Keratinocyte (primary cell): ENCODE measurements around the gene ATP7B.

Experiments
- CTCF ChIP-seq, 3 experiments: IDR thresholded peaks in 1 of 3; conservative IDR thresholded peaks in 1 of 3; optimal IDR thresholded peaks in 1 of 3; 2 replicates in 2 of 3; 3 replicates in 1 of 3; pipeline versions ENCODE3 to v1.5.1; 2011; ENCODE audit warnings: low read length in 3 of 3, mild to moderate bottlenecking in 3 of 3, moderate library complexity in 2 of 3, control low read depth in 1 of 3, inconsistent platforms in 1 of 3; ENCODE audit not compliant: insufficient read depth in 2 of 3; ENCODE audit errors: extremely low read depth in 1 of 3
- EZH2 ChIP-seq: IDR thresholded peaks from one replicate; pipeline ENCODE4 v1.6.1; 2012; ENCODE audit warnings: inconsistent platforms, mild to moderate bottlenecking, low read length, moderate library complexity

- TF ChIP-seq EZH2: no peak
- no peak for TF ChIP-seq CTCF (optimal IDR thresholded peaks at IDR 0.05 in 1 of 3, IDR thresholded peaks at IDR 0.05 in 1 of 3, conservative IDR thresholded peaks at IDR 0.05 in 1 of 3; ENCODE audit: extremely low read depth in 1 of 3, insufficient read depth in 2 of 3, low read length in 3 of 3)
These were observed 79.0 kb downstream of the ATP7B start for GRCh38 chr13:51932231-51932630.
